H1 (cell line): Measurements from ENCODE around the gene ZNF423. TPM values are rescaled to one million over a fixed set of nuclear protein-coding genes. Genes with fewer than 3 reads are reported as not detected.

Experiments used
- CTCF ChIA-PET: fragments of 300-600 bp; sonication (Branson Sonifier 250); formaldehyde crosslinking; loops from one replicate; lab custom pipeline; 2021; ENCODE audit not compliant: partially characterized antibody; lab: Charles Lee
- POLR2A ChIA-PET: fragments of 300-600 bp; sonication (Branson Sonifier 250); formaldehyde crosslinking; loops from one replicate; lab custom pipeline; 2021; ENCODE audit warnings: inconsistent platforms; ENCODE audit not compliant: partially characterized antibody; lab: Charles Lee
- DNase-seq, 2 experiments: peaks; one replicate each; pipeline versions ENCODE4 v3.0.0 to v3.0.0-alpha.2; 2010 to 2022; ENCODE audit warnings: low spot score in 2 of 2, low read depth in 1 of 2, mixed read lengths in 1 of 2
- FAIRE-seq: peaks from 2 replicates; lab custom pipeline; 2011; peaks lifted over from hg19 to GRCh38; lab: Jason Lieb, UNC
- H2AFZ ChIP-seq: 2 replicates; pipeline ENCODE4 v1.8.1; 2012; ENCODE audit warnings: low read length, inconsistent platforms
- H2AK5ac ChIP-seq: 2 replicates; pipeline ENCODE4 v1.6.1; 2013; ENCODE audit warnings: low read depth, low read length
- H2BK120ac ChIP-seq: replicated peaks from 2 replicates; pipeline ENCODE3; 2013; ENCODE audit warnings: low read depth, low read length, inconsistent platforms
- H2BK12ac ChIP-seq: 2 replicates; pipeline ENCODE4 v1.6.1; 2013; ENCODE audit warnings: low read depth, low read length
- H2BK15ac ChIP-seq: 2 replicates; pipeline ENCODE4 v1.6.1; 2013; ENCODE audit warnings: low read length
- H2BK20ac ChIP-seq: 2 replicates; pipeline ENCODE4 v1.6.1; 2013; ENCODE audit warnings: low read length
- H2BK5ac ChIP-seq: 2 replicates; pipeline ENCODE4 v1.6.1; 2013; ENCODE audit warnings: low read depth, low read length
- H3K14ac ChIP-seq: 2 replicates; pipeline ENCODE4 v1.6.1; 2013; ENCODE audit warnings: inconsistent platforms; ENCODE audit not compliant: insufficient read length
- H3K18ac ChIP-seq: 2 replicates; pipeline ENCODE4 v1.6.1; 2013; ENCODE audit warnings: low read length; ENCODE audit errors: extremely low read depth
- H3K23ac ChIP-seq: 2 replicates; pipeline ENCODE4 v1.6.1; 2013; ENCODE audit warnings: inconsistent platforms; ENCODE audit not compliant: insufficient read length
- H3K23me2 ChIP-seq: 2 replicates; pipeline ENCODE4 v1.6.1; 2013; ENCODE audit warnings: low read depth, low read length
- H3K27ac ChIP-seq: 2 replicates; pipeline ENCODE4 v1.6.1; 2011; ENCODE audit warnings: low read depth, low read length, inconsistent platforms
- H3K27me3 ChIP-seq, 4 experiments: replicated peaks in 1 of 4; 1 replicate in 1 of 4; 2 replicates in 3 of 4; pipeline versions ENCODE4 v1.6.1 to v1.8.1; 2011 to 2013; ENCODE audit warnings: low read length in 3 of 4, mild to moderate bottlenecking in 3 of 4, inconsistent platforms in 2 of 4, mixed read lengths in 2 of 4, moderate library complexity in 1 of 4; ENCODE audit not compliant: control insufficient read depth in 3 of 4, insufficient read depth in 3 of 4; ENCODE audit errors: extremely low read depth in 1 of 4
- H3K36me3 ChIP-seq, 4 experiments: 2 replicates each; pipeline versions ENCODE4 v1.6.1 to v1.8.1; 2011 to 2013; ENCODE audit warnings: mild to moderate bottlenecking in 4 of 4, low read length in 3 of 4, moderate library complexity in 2 of 4, control low read depth in 1 of 4, inconsistent platforms in 1 of 4; ENCODE audit not compliant: insufficient read depth in 4 of 4, control insufficient read depth in 2 of 4
- H3K4ac ChIP-seq: replicated peaks from 2 replicates; pipeline ENCODE3; 2013; ENCODE audit warnings: low read length, low read depth, mixed read lengths, inconsistent platforms; ENCODE audit not compliant: insufficient read length
- H3K4me1 ChIP-seq, 4 experiments: replicated peaks in 1 of 4; 1 replicate in 1 of 4; 2 replicates in 3 of 4; pipeline versions ENCODE4 v1.6.1 to v1.8.1; 2011 to 2013; ENCODE audit warnings: low read length in 3 of 4, inconsistent platforms in 2 of 4, mixed read lengths in 1 of 4; ENCODE audit not compliant: insufficient read depth in 4 of 4, control insufficient read depth in 3 of 4
- H3K4me2 ChIP-seq, 2 experiments: 2 replicates each; pipeline versions ENCODE4 v1.6.1 to v1.8.1; 2011 to 2013; ENCODE audit warnings: low read depth in 2 of 2, low read length in 2 of 2, control low read depth in 1 of 2, inconsistent platforms in 1 of 2, mild to moderate bottlenecking in 1 of 2; ENCODE audit not compliant: insufficient read depth in 1 of 2
- H3K4me3 ChIP-seq, 4 experiments: fragments of 200-600, 300-600 bp in 1 of 4; sonication (generic), shearing (Covaris generic), sonication (Bioruptor Twin) in 1 of 4; 2 replicates each; pipeline versions ENCODE4 v1.5.1 to v1.8.1; 2011 to 2016; ENCODE audit warnings: low read length in 4 of 4, low read depth in 3 of 4, control low read depth in 2 of 4, inconsistent platforms in 2 of 4, mild to moderate bottlenecking in 2 of 4, mixed read lengths in 1 of 4, moderate library complexity in 1 of 4; ENCODE audit not compliant: insufficient read depth in 2 of 4; ENCODE audit errors: extremely low read depth in 1 of 4
- H3K56ac ChIP-seq: replicated peaks from 2 replicates; pipeline ENCODE3; 2013; ENCODE audit warnings: low read depth, mild to moderate bottlenecking, mixed read lengths, low read length, inconsistent platforms; ENCODE audit not compliant: insufficient read length
- H3K79me1 ChIP-seq: 2 replicates; pipeline ENCODE4 v1.6.1; 2013; ENCODE audit warnings: low read depth, low read length, control low read depth
- H3K79me2 ChIP-seq, 2 experiments: 2 replicates each; pipeline versions ENCODE4 v1.6.1 to v1.8.1; 2012 to 2013; ENCODE audit warnings: low read length in 2 of 2, mild to moderate bottlenecking in 2 of 2, inconsistent platforms in 1 of 2; ENCODE audit not compliant: insufficient read depth in 2 of 2, control insufficient read depth in 1 of 2
- H3K9ac ChIP-seq, 4 experiments: replicated peaks in 1 of 4; 1 replicate in 1 of 4; 2 replicates in 3 of 4; pipeline versions ENCODE4 v1.6.1 to v1.8.1; 2011 to 2013; ENCODE audit warnings: low read depth in 3 of 4, low read length in 3 of 4, control low read depth in 2 of 4, mild to moderate bottlenecking in 2 of 4, moderate library complexity in 2 of 4, inconsistent platforms in 1 of 4; ENCODE audit errors: extremely low read depth in 1 of 4
- H3K9me3 ChIP-seq, 2 experiments: 2 replicates each; pipeline versions ENCODE4 v1.6.1 to v1.8.1; 2012 to 2013; ENCODE audit warnings: mild to moderate bottlenecking in 2 of 2, moderate library complexity in 2 of 2, control low read depth in 1 of 2, inconsistent platforms in 1 of 2, low read depth in 1 of 2, low read length in 1 of 2, mixed read lengths in 1 of 2; ENCODE audit not compliant: insufficient read depth in 2 of 2
- H4K20me1 ChIP-seq, 2 experiments: replicated peaks in 1 of 2; 2 replicates each; pipeline versions ENCODE3 to v1.8.1; 2011 to 2013; ENCODE audit warnings: inconsistent platforms in 2 of 2, low read length in 2 of 2, mild to moderate bottlenecking in 1 of 2; ENCODE audit not compliant: insufficient read depth in 2 of 2, control insufficient read depth in 1 of 2
- H4K5ac ChIP-seq: 2 replicates; pipeline ENCODE4 v1.6.1; 2013; ENCODE audit warnings: low read length, low read depth, mixed read lengths, inconsistent platforms; ENCODE audit not compliant: insufficient read length
- H4K8ac ChIP-seq: 2 replicates; pipeline ENCODE4 v1.8.0; 2013; ENCODE audit warnings: mild to moderate bottlenecking, moderate library complexity, low read length, inconsistent platforms; ENCODE audit not compliant: insufficient read depth; ENCODE audit errors: extremely low read depth
- H4K91ac ChIP-seq: replicated peaks from 2 replicates; pipeline ENCODE3; 2013; ENCODE audit warnings: low read length, mixed read lengths, inconsistent platforms; ENCODE audit not compliant: insufficient read length
- BCL11A ChIP-seq, 2 experiments: IDR thresholded peaks; one replicate each; pipeline ENCODE4 v1.6.1; 2011; ENCODE audit warnings: low read depth in 2 of 2, low read length in 2 of 2, mild to moderate bottlenecking in 2 of 2
- CEBPB ChIP-seq: IDR thresholded peaks from 2 replicates; pipeline ENCODE4 v1.6.1; 2012; ENCODE audit warnings: low read depth, low read length
- CHD2 ChIP-seq: IDR thresholded peaks from 2 replicates; pipeline ENCODE4 v1.6.1; 2012; ENCODE audit warnings: low read length, improper control_type of control experiment
- EZH2 ChIP-seq: fragments of 200-600 bp; sonication (generic); IDR thresholded peaks from 2 replicates; pipeline ENCODE4 v1.7.1; 2012; ENCODE audit warnings: low read depth, mild to moderate bottlenecking, moderate library complexity, low read length, inconsistent platforms; ENCODE audit not compliant: severe bottlenecking
- KDM5A ChIP-seq: fragments of 200-600 bp; IDR thresholded peaks from 2 replicates; pipeline ENCODE4 v1.7.1; 2012; ENCODE audit warnings: mild to moderate bottlenecking, low read length, inconsistent platforms, mixed read lengths
- MAX ChIP-seq: IDR thresholded peaks from 2 replicates; pipeline ENCODE4 v1.6.1; 2012; ENCODE audit warnings: inconsistent platforms
- NANOG ChIP-seq: IDR thresholded peaks from 2 replicates; pipeline ENCODE4 v1.6.1; 2011; ENCODE audit warnings: low read length, low read depth, mild to moderate bottlenecking, inconsistent platforms; ENCODE audit not compliant: insufficient read depth, poor library complexity, severe bottlenecking
- NRF1 ChIP-seq: IDR thresholded peaks from 2 replicates; pipeline ENCODE4 v1.6.1; 2011; ENCODE audit warnings: mild to moderate bottlenecking, low read depth, low read length, improper control_type of control experiment
- POLR2A ChIP-seq, 2 experiments: IDR thresholded peaks; 1 replicate in 1 of 2; 2 replicates in 1 of 2; pipeline ENCODE4 v1.6.1; 2011; ENCODE audit warnings: low read depth in 2 of 2, low read length in 2 of 2, mild to moderate bottlenecking in 2 of 2; ENCODE audit errors: control extremely low read depth in 1 of 2
- RBBP5 ChIP-seq: IDR thresholded peaks from 2 replicates; pipeline ENCODE4 v1.7.1; 2012; ENCODE audit warnings: low read depth, mild to moderate bottlenecking, inconsistent platforms, low read length, moderate library complexity, borderline replicate concordance
- SAP30 ChIP-seq: fragments of 300-600 bp; sonication (generic); IDR thresholded peaks from 2 replicates; pipeline ENCODE4 v1.7.1; 2012; ENCODE audit warnings: low read length, moderate library complexity, mild to moderate bottlenecking, inconsistent platforms; ENCODE audit not compliant: insufficient read depth, insufficient replicate concordance
- SIN3A ChIP-seq, 2 experiments: IDR thresholded peaks in 1 of 2; conservative IDR thresholded peaks in 1 of 2; 2 replicates each; pipeline ENCODE4 v1.6.1; 2011 to 2012; ENCODE audit warnings: low read length in 2 of 2, improper control_type of control experiment in 1 of 2, low read depth in 1 of 2, mild to moderate bottlenecking in 1 of 2
- TAF1 ChIP-seq: IDR thresholded peaks from 2 replicates; pipeline ENCODE4 v1.6.1; 2011; ENCODE audit warnings: mild to moderate bottlenecking, low read depth, low read length
- WGBS, 2 experiments: shearing (Covaris generic) in 1 of 2; methylation state at CpG; one replicate each; pipeline versions ENCODE4 v1.1.6 to v1.1.7; 2013 to 2015; ENCODE audit warnings: low lambda C conversion rate in 2 of 2, mixed read lengths in 2 of 2, inconsistent platforms in 1 of 2, low coverage in 1 of 2, missing lambda C conversion rate in 1 of 2; ENCODE audit not compliant: insufficient replicate concordance in 2 of 2, insufficient coverage in 1 of 2, insufficient read length in 1 of 2; ENCODE audit errors: extremely low coverage in 1 of 2, missing lambda C conversion rate in 1 of 2; 5-methylcytosine and 5-hydroxymethylcytosine counted together
- polyA plus RNA-seq, 7 experiments: library from polyadenylated mRNA; depleted of rRNA in 3 of 7; stranded (reverse) in 5 of 7; unstranded in 2 of 7; fragments of >200 nt in 5 of 7; fragments of 200-250 nt in 2 of 7; gene quantifications; 1 replicate in 5 of 7; 2 replicates in 1 of 7; 4 replicates in 1 of 7; pipeline versions ENCODE4 v1.2.1 to v1.2.3, GENCODE V29; 2011 to 2013; ENCODE audit warnings: missing spikeins in 2 of 7, mixed read lengths in 2 of 7
- total RNA-seq: library from RNA; stranded (reverse); fragmentation: NEBNext Ultra II Directional; extraction: Animal tissue kit (Norgen Biotek cat#: 25700); gene quantifications from 2 replicates; pipeline ENCODE4 v1.2.1, GENCODE V29; 2021

ZNF423 gene
- total and polyA plus RNA-seq, 2 of the 8 experiments (the other 6 are each of a cell fraction or from before 2014, with no cell fraction given): 38.2 to 52.3 TPM

GRCh38 chr16:49588026-49588425, 267.9 kb downstream of the ZNF423 start:
- Histone ChIP-seq H3K18ac (peak overlapping the region; percentile 5; the same call in 1 of the 2 replicates), H2BK15ac (no peak overlapping the region), H3K27ac (0 out of 2 replicates have a peak overlapping the region, but pooled peaks have one; percentile 11), H2BK12ac (no peak overlapping the region), H3K27me3 (no peaks in the 10 kb centered on the region), H3K79me1 (no peaks in the 10 kb centered on the region; the same call in 1 of the 2 replicates), H2BK20ac (0 out of 2 replicates have a peak overlapping the region, but pooled peaks have one; percentile 27), H4K91ac (no peak overlapping the region), H2BK5ac (0 out of 2 replicates have a peak overlapping the region, but pooled peaks have one; percentile 26), H4K5ac (no peak overlapping the region), H3K9ac (no peak overlapping the region), H4K20me1 (no peaks in the 10 kb centered on the region), H3K4me1 (peaks cover 4 to 36% (median 20%) of the 10 kb centered on the region in 4 experiments), H3K56ac (no peak overlapping the region), H3K4me3 (no peak overlapping the region), H2BK120ac (peak overlapping the region; percentile 62), H3K4me2 (no peak overlapping the region), H3K36me3 (no peaks in the 10 kb centered on the region), H3K14ac (no peak overlapping the region), H3K4ac (no peak overlapping the region), H2AFZ (no peak overlapping the region), H4K8ac (no peak overlapping the region), H3K23ac (no peak overlapping the region), H3K9me3 (no peaks in the 10 kb centered on the region), H3K23me2 (peaks cover 2% of the 10 kb centered on the region; the same call in 1 of the 2 replicates), H2AK5ac (no peak overlapping the region), H3K79me2 (peaks cover 0 to 12% of the 10 kb centered on the region in 2 experiments; a peak in 1 of 4 replicates)
- WGBS, 2 experiments: 95% methylated on average over 3 of the region's 3 CpGs; no CpG with 5 or more reads in 1 of the 2 experiments
- ChIA-PET CTCF (interaction anchor here (0.7 to 5.5 kb wide), 8 partner anchors 10 to 280 kb away, joined by 3 to 46 read pairs (median 3); no protein-coding TSS in a partner anchor), POLR2A (interaction anchor here (1.5 to 1.6 kb wide), 2 partner anchors 8 to 13 kb away, joined by 3 read pairs; no protein-coding TSS in a partner anchor)
- FAIRE-seq: no peak
- peak in 1 of 2 experiments; percentile 38 for DNase-seq
- no peak for TF ChIP-seq TAF1
- TF ChIP-seq POLR2A (IDR thresholded peaks at IDR 0.05; ENCODE audit: control extremely low read depth in 1 of 2, low read depth in 2 of 2, low read length in 2 of 2): no peak
- no peak for TF ChIP-seq SAP30
- no peak for TF ChIP-seq KDM5A
- no peak for TF ChIP-seq NANOG
- TF ChIP-seq RBBP5: no peak
- TF ChIP-seq EZH2: no peak
- no peak for TF ChIP-seq CHD2
- TF ChIP-seq MAX: no peak
- no peak for TF ChIP-seq SIN3A (conservative IDR thresholded peaks at IDR 0.05 in 1 of 2, IDR thresholded peaks at IDR 0.05 in 1 of 2; ENCODE audit: low read depth in 1 of 2, low read length in 2 of 2)
- TF ChIP-seq NRF1: no peak
- no peak for TF ChIP-seq BCL11A (IDR thresholded peaks at IDR 0.05; ENCODE audit: low read depth in 2 of 2, low read length in 2 of 2)
- TF ChIP-seq CEBPB: no peak
